AG04449 (cell line): Measurements from ENCODE around the gene DIPK1C.

ENCODE experiments used
- CTCF ChIA-PET: fragments of 350-600 bp; formaldehyde crosslinking; extraction: SDS; loops from one replicate; lab custom pipeline; 2021; ENCODE audit warnings: antibody characterized with exemption; lab: Yijun Ruan, JAX
- POLR2A ChIA-PET: fragments of 400-600, 350-600 bp; formaldehyde crosslinking; extraction: SDS; loops from one replicate; lab custom pipeline; 2020; ENCODE audit warnings: antibody characterized with exemption, inconsistent platforms; lab: Yijun Ruan, JAX
- DNase-seq: peaks from one replicate; pipeline ENCODE4 v3.0.0-alpha.2; 2010; ENCODE audit warnings: low read depth, low spot score
- H3K4me3 ChIP-seq: 2 replicates; pipeline ENCODE4 v1.5.1; 2011; ENCODE audit warnings: low read depth, mild to moderate bottlenecking, control low read depth, low read length
- CTCF ChIP-seq: IDR thresholded peaks from one replicate; pipeline ENCODE4 v1.5.1; 2011; ENCODE audit warnings: mild to moderate bottlenecking, moderate library complexity, low read length, control low read depth, inconsistent platforms; ENCODE audit not compliant: insufficient read depth; ENCODE audit errors: missing control alignments

DIPK1C gene

GRCh38 chr18:74500372-74500771 is 43.3 kb upstream of the DIPK1C start:
- ChIA-PET CTCF (interaction anchor here (0.9 to 1.0 kb wide), 2 partner anchors 43 to 51 kb away, joined by 3 read pairs; no protein-coding TSS in a partner anchor), POLR2A (no interaction called here)
- TF ChIP-seq CTCF: no peak
- no peak for DNase-seq
- H3K4me3 ChIP-seq: no peak overlapping the region

- H3K4me3 ChIP-seq: no peak overlapping the region
- POLR2A ChIA-PET: no interaction called here
- DNase-seq: no peak
- no peak for TF ChIP-seq CTCF
- CTCF ChIA-PET: interaction anchor here (0.9 to 1.0 kb wide), 2 partner anchors 44 to 52 kb away, joined by 3 read pairs; no protein-coding TSS in a partner anchor
Observed at GRCh38 chr18:74499633-74500032, 42.5 kb upstream of the DIPK1C start.

GRCh38 chr18:74498712-74499627 is 41.9 kb upstream of the DIPK1C start:
- TF ChIP-seq CTCF: no peak
- no peak overlapping the region for H3K4me3 ChIP-seq
- ChIA-PET POLR2A (interaction anchor here (0.7 kb wide), 1 partner anchor 27 kb away, joined by 3 read pairs; no protein-coding TSS in a partner anchor), CTCF (interaction anchor here (0.8 to 1.3 kb wide), 5 partner anchors 53 to 625 kb away, joined by 3 to 5 read pairs (median 3); no protein-coding TSS in a partner anchor)
- DNase-seq: no peak

GRCh38 chr18:74497778-74498177 is 40.7 kb upstream of the DIPK1C start:
- H3K4me3 ChIP-seq: no peak overlapping the region
- ChIA-PET POLR2A (no interaction called here), CTCF (interaction anchor here (0.8 to 5.9 kb wide), 6 partner anchors 144 to 626 kb away, joined by 3 to 46 read pairs (median 4); no protein-coding TSS in a partner anchor)
- no peak for TF ChIP-seq CTCF
- DNase-seq: no peak

- DNase-seq: no peak
- POLR2A ChIA-PET: no interaction called here
- H3K4me3 ChIP-seq: peak overlapping the region; percentile 12; the same call in 1 of the 2 replicates
- CTCF ChIA-PET: interaction anchor here (3.0 to 5.9 kb wide), 2 partner anchors 144 to 298 kb away, joined by 7 to 46 read pairs; no protein-coding TSS in a partner anchor
- TF ChIP-seq CTCF: no peak
Observed at GRCh38 chr18:74497324-74497676, 40.2 kb upstream of the DIPK1C start.
